ENCODE measurements around the gene HCFC1.

GRCh38 chrX:153935326-153935851 lies 36.2 kb downstream of the HCFC1 start:
- TF ChIP-seq, protein P1, sequence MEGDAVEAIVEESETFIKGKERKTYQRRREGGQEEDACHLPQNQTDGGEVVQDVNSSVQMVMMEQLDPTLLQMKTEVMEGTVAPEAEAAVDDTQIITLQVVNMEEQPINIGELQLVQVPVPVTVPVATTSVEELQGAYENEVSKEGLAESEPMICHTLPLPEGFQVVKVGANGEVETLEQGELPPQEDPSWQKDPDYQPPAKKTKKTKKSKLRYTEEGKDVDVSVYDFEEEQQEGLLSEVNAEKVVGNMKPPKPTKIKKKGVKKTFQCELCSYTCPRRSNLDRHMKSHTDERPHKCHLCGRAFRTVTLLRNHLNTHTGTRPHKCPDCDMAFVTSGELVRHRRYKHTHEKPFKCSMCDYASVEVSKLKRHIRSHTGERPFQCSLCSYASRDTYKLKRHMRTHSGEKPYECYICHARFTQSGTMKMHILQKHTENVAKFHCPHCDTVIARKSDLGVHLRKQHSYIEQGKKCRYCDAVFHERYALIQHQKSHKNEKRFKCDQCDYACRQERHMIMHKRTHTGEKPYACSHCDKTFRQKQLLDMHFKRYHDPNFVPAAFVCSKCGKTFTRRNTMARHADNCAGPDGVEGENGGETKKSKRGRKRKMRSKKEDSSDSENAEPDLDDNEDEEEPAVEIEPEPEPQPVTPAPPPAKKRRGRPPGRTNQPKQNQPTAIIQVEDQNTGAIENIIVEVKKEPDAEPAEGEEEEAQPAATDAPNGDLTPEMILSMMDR (IDR thresholded peaks at IDR 0.05; ENCODE audit: poor library complexity), result no peak
- TF ChIP-seq EZH2 (IDR thresholded peaks at IDR 0.05; ENCODE audit: borderline replicate concordance), result no peak
- no peak for TF ChIP-seq EZH2phosphoT487 (IDR thresholded peaks at IDR 0.05; ENCODE audit: low read depth, severe bottlenecking, unreplicated experiment)

Measured in hepatocyte (in vitro differentiated cells).